HepG2 (cell line): Measurements from ENCODE around the gene LYSMD1. TPM values are rescaled to one million over a fixed set of nuclear protein-coding genes. Genes with fewer than 3 reads are reported as not detected.

Experiments
- ARNT ChIP-seq: fragments of 450-650 bp; IDR thresholded peaks from 2 replicates; pipeline ENCODE4 v1.6.1; 2017
- CCAR2 ChIP-seq: fragments of 200-400 bp; formaldehyde crosslinking; optimal IDR thresholded peaks from 2 replicates; pipeline ENCODE3; 2018; ENCODE audit warnings: low read depth, mild to moderate bottlenecking, low read length, moderate library complexity
- DR1 ChIP-seq: sonication (generic); formaldehyde crosslinking; IDR thresholded peaks from 2 replicates; pipeline ENCODE4 v1.8.0; 2021; ENCODE audit warnings: mild to moderate bottlenecking, missing genetic modification reagents, inconsistent platforms
- ELF4 ChIP-seq: sonication (generic); formaldehyde crosslinking; IDR thresholded peaks from 2 replicates; pipeline ENCODE4 v1.5.0; 2020; ENCODE audit warnings: missing genetic modification reagents, mild to moderate bottlenecking, moderate library complexity, borderline replicate concordance
- FOXA1 ChIP-seq, 2 experiments: fragments of 450-650 bp in 1 of 2; sonication (generic) in 1 of 2; formaldehyde crosslinking in 1 of 2; IDR thresholded peaks; 2 replicates each; pipeline versions ENCODE4 v1.4.0 to v1.6.1; 2016 to 2020; ENCODE audit warnings: missing genetic modification reagents in 1 of 2
- GATA4 ChIP-seq: sonication (generic); IDR thresholded peaks from 2 replicates; pipeline ENCODE4 v1.6.1; 2016; ENCODE audit warnings: antibody characterized with exemption, low read depth, borderline replicate concordance
- HMG20B ChIP-seq: conservative IDR thresholded peaks from 2 replicates; pipeline ENCODE4 v1.6.1; 2016; ENCODE audit warnings: missing genetic modification reagents, missing compliant biosample characterization
- HNRNPL ChIP-seq: fragments of 200-400 bp; formaldehyde crosslinking; IDR thresholded peaks from 2 replicates; pipeline ENCODE4 v1.6.1; 2017; ENCODE audit warnings: mild to moderate bottlenecking, low read depth, low read length
- JUNB ChIP-seq: sonication (generic); formaldehyde crosslinking; IDR thresholded peaks from 2 replicates; pipeline ENCODE4 v1.8.0; 2022; ENCODE audit warnings: missing genetic modification reagents, mild to moderate bottlenecking, borderline replicate concordance
- KAT8 ChIP-seq: IDR thresholded peaks from 2 replicates; pipeline ENCODE4 v1.6.1; 2016; ENCODE audit warnings: missing genetic modification reagents, missing compliant biosample characterization
- MTF2 ChIP-seq: sonication (generic); formaldehyde crosslinking; IDR thresholded peaks from 2 replicates; pipeline ENCODE4 v1.5.0; 2020; ENCODE audit warnings: missing genetic modification reagents, borderline replicate concordance
- NFYB ChIP-seq: sonication (generic); formaldehyde crosslinking; IDR thresholded peaks from 2 replicates; pipeline ENCODE4 v1.4.0; 2020; ENCODE audit warnings: missing genetic modification reagents
- ZFP41 ChIP-seq: sonication (generic); formaldehyde crosslinking; IDR thresholded peaks from 2 replicates; pipeline ENCODE4 v1.4.0; 2020; ENCODE audit warnings: mild to moderate bottlenecking, missing genetic modification reagents, borderline replicate concordance
- ZKSCAN8 ChIP-seq: IDR thresholded peaks from 2 replicates; pipeline ENCODE4 v1.6.1; 2016; ENCODE audit warnings: borderline replicate concordance, missing genetic modification reagents, missing compliant biosample characterization
- ZNF253 ChIP-seq: sonication (generic); formaldehyde crosslinking; IDR thresholded peaks from 2 replicates; pipeline ENCODE4 v1.8.0; 2022; ENCODE audit warnings: mild to moderate bottlenecking, missing genetic modification reagents, borderline replicate concordance
- ZNF256 ChIP-seq: sonication (generic); formaldehyde crosslinking; conservative IDR thresholded peaks from 2 replicates; pipeline ENCODE4 v1.4.0; 2020; ENCODE audit warnings: missing genetic modification reagents
- polyA plus RNA-seq, 8 experiments: library from polyadenylated mRNA; depleted of rRNA in 3 of 8; stranded (reverse) in 7 of 8; unstranded in 1 of 8; fragments of >200 nt; fragmentation: Illumina TruSeq in 4 of 8; extraction: Trizol in 4 of 8; gene quantifications; 2 replicates each; pipeline versions ENCODE4 v1.2.1 to v1.2.3, GENCODE V29; 2011 to 2016; ENCODE audit warnings: low read depth in 4 of 8, missing spikeins in 1 of 8, mixed read lengths in 1 of 8; ENCODE audit not compliant: insufficient read depth in 1 of 8
- total RNA-seq, 5 experiments: library from RNA; depleted of rRNA; stranded (reverse); fragments of >200 nt; fragmentation: Illumina TruSeq; extraction: Trizol; gene quantifications; 2 replicates each; pipeline ENCODE4 v1.2.3, GENCODE V29; 2016; ENCODE audit warnings: low read depth in 1 of 5
- TF ChIP-seq, protein P1 (sequence below): sonication (generic); formaldehyde crosslinking; IDR thresholded peaks from 2 replicates; pipeline ENCODE4 v1.5.0; 2020; ENCODE audit warnings: mild to moderate bottlenecking, missing genetic modification reagents, moderate library complexity
- TF ChIP-seq, protein P2 (sequence below), 2 experiments: sonication (generic) in 1 of 2; formaldehyde crosslinking in 1 of 2; IDR thresholded peaks; 2 replicates each; pipeline versions ENCODE4 v1.6.1 to v1.9.0; 2014 to 2022; ENCODE audit warnings: antibody characterized with exemption in 1 of 2, borderline replicate concordance in 1 of 2, inconsistent platforms in 1 of 2, low read depth in 1 of 2, missing genetic modification reagents in 1 of 2
- TF ChIP-seq, protein P3 (sequence below): sonication (generic); formaldehyde crosslinking; IDR thresholded peaks from 2 replicates; pipeline ENCODE4 v1.4.0; 2020; ENCODE audit warnings: missing genetic modification reagents, mild to moderate bottlenecking, borderline replicate concordance
- TF ChIP-seq, protein P4 (sequence below): sonication (generic); formaldehyde crosslinking; conservative IDR thresholded peaks from 2 replicates; pipeline ENCODE4 v1.4.0; 2020; ENCODE audit warnings: missing genetic modification reagents

Gene LYSMD1
- total and polyA plus RNA-seq, 2 of the 13 experiments (the other 11 are each of a cell fraction or from before 2014, with no cell fraction given): 3.8 to 4.8 TPM

DNA sequence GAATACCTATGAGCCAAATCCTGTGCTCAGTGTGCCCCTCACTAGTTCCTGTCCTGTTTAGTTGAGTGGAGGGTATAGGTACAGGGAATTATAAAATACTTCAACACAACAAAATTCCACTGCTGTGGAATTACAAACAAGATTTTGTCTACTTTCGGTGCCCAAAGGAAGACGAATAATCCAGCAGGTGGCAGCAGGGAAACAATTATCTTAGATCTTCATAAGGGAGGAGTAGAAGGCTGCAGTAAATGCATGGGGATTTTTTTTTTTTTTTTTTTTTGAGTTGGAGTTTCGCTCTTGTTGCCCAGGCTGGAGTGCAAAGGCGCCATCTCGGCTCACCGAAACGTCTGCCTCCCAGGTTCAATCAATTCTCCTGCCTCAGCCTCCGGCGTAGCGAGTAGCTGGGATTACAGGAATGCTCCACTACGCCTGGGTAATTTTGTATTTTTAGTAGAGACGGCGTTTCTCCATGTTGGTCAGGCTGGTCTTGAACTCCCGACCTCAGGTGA lies 30.6 kb upstream of the LYSMD1 start (continued):
- TF ChIP-seq CCAR2 (no peak), FOXA1 (IDR thresholded peaks at IDR 0.05) (no peak), FOXA1 (CRISPR knock-in tag; IDR thresholded peaks at IDR 0.05) (no peak), JUNB (no peak), GATA4 (no peak), HNRNPL (no peak), ZNF256 (no peak), ZKSCAN8 (CRISPR knock-in tag) (0 out of 2 replicates have a peak, but pooled peaks have one; percentile 25), ARNT (no peak), DR1 (CRISPR knock-in tag) (no peak), NFYB (CRISPR knock-in tag) (no peak), ELF4 (CRISPR knock-in tag) (no peak), ZFP41 (CRISPR knock-in tag) (no peak), HMG20B (CRISPR knock-in tag) (no peak), ZNF253 (CRISPR knock-in tag) (no peak), MTF2 (no peak), KAT8 (CRISPR knock-in tag) (peak; percentile 12; the same call in 1 of the 2 replicates)
- TF ChIP-seq, protein P1, sequence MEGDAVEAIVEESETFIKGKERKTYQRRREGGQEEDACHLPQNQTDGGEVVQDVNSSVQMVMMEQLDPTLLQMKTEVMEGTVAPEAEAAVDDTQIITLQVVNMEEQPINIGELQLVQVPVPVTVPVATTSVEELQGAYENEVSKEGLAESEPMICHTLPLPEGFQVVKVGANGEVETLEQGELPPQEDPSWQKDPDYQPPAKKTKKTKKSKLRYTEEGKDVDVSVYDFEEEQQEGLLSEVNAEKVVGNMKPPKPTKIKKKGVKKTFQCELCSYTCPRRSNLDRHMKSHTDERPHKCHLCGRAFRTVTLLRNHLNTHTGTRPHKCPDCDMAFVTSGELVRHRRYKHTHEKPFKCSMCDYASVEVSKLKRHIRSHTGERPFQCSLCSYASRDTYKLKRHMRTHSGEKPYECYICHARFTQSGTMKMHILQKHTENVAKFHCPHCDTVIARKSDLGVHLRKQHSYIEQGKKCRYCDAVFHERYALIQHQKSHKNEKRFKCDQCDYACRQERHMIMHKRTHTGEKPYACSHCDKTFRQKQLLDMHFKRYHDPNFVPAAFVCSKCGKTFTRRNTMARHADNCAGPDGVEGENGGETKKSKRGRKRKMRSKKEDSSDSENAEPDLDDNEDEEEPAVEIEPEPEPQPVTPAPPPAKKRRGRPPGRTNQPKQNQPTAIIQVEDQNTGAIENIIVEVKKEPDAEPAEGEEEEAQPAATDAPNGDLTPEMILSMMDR (CRISPR knock-in tag): peak; percentile 71
- TF ChIP-seq, protein P2, sequence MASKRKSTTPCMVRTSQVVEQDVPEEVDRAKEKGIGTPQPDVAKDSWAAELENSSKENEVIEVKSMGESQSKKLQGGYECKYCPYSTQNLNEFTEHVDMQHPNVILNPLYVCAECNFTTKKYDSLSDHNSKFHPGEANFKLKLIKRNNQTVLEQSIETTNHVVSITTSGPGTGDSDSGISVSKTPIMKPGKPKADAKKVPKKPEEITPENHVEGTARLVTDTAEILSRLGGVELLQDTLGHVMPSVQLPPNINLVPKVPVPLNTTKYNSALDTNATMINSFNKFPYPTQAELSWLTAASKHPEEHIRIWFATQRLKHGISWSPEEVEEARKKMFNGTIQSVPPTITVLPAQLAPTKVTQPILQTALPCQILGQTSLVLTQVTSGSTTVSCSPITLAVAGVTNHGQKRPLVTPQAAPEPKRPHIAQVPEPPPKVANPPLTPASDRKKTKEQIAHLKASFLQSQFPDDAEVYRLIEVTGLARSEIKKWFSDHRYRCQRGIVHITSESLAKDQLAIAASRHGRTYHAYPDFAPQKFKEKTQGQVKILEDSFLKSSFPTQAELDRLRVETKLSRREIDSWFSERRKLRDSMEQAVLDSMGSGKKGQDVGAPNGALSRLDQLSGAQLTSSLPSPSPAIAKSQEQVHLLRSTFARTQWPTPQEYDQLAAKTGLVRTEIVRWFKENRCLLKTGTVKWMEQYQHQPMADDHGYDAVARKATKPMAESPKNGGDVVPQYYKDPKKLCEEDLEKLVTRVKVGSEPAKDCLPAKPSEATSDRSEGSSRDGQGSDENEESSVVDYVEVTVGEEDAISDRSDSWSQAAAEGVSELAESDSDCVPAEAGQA (IDR thresholded peaks at IDR 0.05; ENCODE audit: low read depth): no peak
- TF ChIP-seq, protein P2 (CRISPR knock-in tag; IDR thresholded peaks at IDR 0.05; ENCODE audit: borderline replicate concordance): no peak; the same call in 1 of the 2 replicates
- TF ChIP-seq, protein P3, sequence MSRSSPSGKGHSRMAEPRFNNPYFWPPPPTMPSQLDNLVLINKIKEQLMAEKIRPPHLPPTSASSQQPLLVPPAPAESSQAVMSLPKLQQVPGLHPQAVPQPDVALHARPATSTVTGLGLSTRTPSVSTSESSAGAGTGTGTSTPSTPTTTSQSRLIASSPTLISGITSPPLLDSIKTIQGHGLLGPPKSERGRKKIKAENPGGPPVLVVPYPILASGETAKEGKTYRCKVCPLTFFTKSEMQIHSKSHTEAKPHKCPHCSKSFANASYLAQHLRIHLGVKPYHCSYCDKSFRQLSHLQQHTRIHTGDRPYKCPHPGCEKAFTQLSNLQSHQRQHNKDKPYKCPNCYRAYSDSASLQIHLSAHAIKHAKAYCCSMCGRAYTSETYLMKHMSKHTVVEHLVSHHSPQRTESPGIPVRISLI (CRISPR knock-in tag): peak; percentile 91
- TF ChIP-seq, protein P4, sequence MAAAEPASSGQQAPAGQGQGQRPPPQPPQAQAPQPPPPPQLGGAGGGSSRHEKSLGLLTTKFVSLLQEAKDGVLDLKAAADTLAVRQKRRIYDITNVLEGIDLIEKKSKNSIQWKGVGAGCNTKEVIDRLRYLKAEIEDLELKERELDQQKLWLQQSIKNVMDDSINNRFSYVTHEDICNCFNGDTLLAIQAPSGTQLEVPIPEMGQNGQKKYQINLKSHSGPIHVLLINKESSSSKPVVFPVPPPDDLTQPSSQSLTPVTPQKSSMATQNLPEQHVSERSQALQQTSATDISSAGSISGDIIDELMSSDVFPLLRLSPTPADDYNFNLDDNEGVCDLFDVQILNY (CRISPR knock-in tag): no peak
